IPS-18a (cell line): Measurements from ENCODE around the gene FEZ2.

Experiments used
- H3K27ac ChIP-seq: one replicate; pipeline ENCODE4 v1.5.1; 2013; ENCODE audit warnings: low read length
- H3K27me3 ChIP-seq: one replicate; pipeline ENCODE4 v1.6.1; 2013; ENCODE audit warnings: mild to moderate bottlenecking, low read length; ENCODE audit not compliant: control insufficient read depth, insufficient read depth
- H3K36me3 ChIP-seq: one replicate; pipeline ENCODE4 v1.6.1; 2013; ENCODE audit warnings: low read depth, low read length; ENCODE audit not compliant: control insufficient read depth
- H3K4me1 ChIP-seq: one replicate; pipeline ENCODE4 v1.6.1; 2013; ENCODE audit warnings: low read depth, low read length; ENCODE audit not compliant: control insufficient read depth
- H3K4me3 ChIP-seq: one replicate; pipeline ENCODE4 v1.5.1; 2013; ENCODE audit warnings: low read length
- H3K9ac ChIP-seq: one replicate; pipeline ENCODE4 v1.6.1; 2013; ENCODE audit warnings: mild to moderate bottlenecking, low read length, moderate library complexity
- H3K9me3 ChIP-seq: one replicate; pipeline ENCODE4 v1.6.1; 2013; ENCODE audit warnings: low read depth, low read length; ENCODE audit not compliant: control insufficient read depth

The FEZ2 gene

DNA sequence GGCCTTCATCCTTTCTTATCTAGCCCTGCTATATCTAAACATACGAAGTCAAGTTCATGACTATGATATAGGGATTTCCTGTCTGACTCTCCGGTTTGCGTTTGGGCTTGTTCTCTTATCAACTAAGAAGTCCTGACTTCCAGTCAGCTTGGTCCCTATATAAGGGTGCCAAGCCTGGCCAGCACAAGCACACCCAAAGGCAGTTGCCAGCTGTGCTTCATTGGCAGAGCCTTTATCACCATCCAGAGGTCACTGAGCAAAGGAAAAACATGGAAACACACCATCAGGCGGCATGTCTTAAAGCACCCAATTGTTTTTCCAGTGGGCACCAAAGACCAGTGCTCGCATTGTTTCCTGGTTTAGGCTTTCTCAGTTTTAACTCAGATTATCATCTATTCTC lies 72.7 kb downstream of the FEZ2 start:
- no peak overlapping the region for H3K9ac ChIP-seq
- H3K4me3 ChIP-seq = no peak overlapping the region
- peaks cover 31% of the 10 kb centered on the region for H3K36me3 ChIP-seq
- H3K4me1 ChIP-seq = peaks cover 6% of the 10 kb centered on the region
- H3K27ac ChIP-seq = no peak overlapping the region
- H3K9me3 ChIP-seq = no peaks in the 10 kb centered on the region
- no peaks in the 10 kb centered on the region for H3K27me3 ChIP-seq

DNA sequence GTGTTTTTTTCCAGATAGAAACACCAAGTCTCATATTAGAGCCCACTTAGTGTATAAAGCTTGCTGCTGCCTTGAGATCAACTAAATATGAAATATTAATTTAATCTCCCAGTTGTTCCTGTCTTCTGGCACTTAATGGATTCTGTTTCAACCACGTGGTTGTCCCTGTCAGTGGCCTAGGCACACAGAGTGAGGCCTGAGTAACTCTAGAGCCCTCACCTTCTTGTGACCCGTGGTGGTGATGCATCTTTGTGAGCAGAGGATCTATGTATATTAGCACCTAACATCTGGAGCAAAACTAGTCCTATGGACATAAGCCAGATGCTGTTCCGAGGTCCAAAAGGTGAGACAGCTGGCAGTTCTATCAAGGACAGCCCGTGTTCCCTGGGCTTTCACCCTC lies 74.8 kb downstream of the FEZ2 start:
- Histone ChIP-seq H3K9ac (no peak overlapping the region), H3K36me3 (peaks cover 46% of the 10 kb centered on the region), H3K9me3 (no peaks in the 10 kb centered on the region), H3K27me3 (no peaks in the 10 kb centered on the region), H3K4me3 (no peak overlapping the region), H3K27ac (no peak overlapping the region), H3K4me1 (no peaks in the 10 kb centered on the region)

- no peak overlapping the region for H3K27ac ChIP-seq
- H3K27me3 ChIP-seq = no peaks in the 10 kb centered on the region
- no peak overlapping the region for H3K4me3 ChIP-seq
- H3K9ac ChIP-seq = no peak overlapping the region
- H3K4me1 ChIP-seq = no peaks in the 10 kb centered on the region
- no peaks in the 10 kb centered on the region for H3K9me3 ChIP-seq
- H3K36me3 ChIP-seq = peaks cover 69% of the 10 kb centered on the region
Observed at GRCh38 chr2:36520431-36520830, 77.5 kb downstream of the FEZ2 start.

- H3K27ac ChIP-seq = no peak overlapping the region
- H3K36me3 ChIP-seq = peaks cover 76% of the 10 kb centered on the region
- H3K9me3 ChIP-seq = no peaks in the 10 kb centered on the region
- H3K9ac ChIP-seq = no peak overlapping the region
- H3K4me1 ChIP-seq = no peaks in the 10 kb centered on the region
- H3K27me3 ChIP-seq = no peaks in the 10 kb centered on the region
- H3K4me3 ChIP-seq = no peak overlapping the region
Observed at GRCh38 chr2:36516136-36516870, 81.7 kb downstream of the FEZ2 start.

DNA sequence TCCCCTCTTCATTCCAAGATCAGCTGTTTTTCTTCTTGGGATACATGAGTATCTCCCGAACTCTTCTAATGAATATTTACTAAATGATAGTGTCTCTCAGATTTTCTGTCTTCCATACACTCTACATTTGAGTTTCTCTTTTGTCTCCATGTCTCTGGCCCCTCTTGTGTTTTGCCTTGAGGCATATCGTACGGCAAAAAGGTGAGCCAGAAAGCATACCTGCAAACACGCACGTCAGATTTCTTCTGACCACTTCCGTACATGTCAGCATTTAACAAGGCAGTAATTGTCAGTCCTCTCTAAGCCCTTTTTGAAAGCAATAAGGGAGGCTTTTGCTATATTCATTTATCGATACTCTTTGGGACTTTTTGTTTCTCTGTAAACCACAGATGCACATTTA lies 82.4 kb downstream of the FEZ2 start:
- H3K4me3 ChIP-seq = no peak overlapping the region
- no peak overlapping the region for H3K27ac ChIP-seq
- peaks cover 71% of the 10 kb centered on the region for H3K36me3 ChIP-seq
- no peaks in the 10 kb centered on the region for H3K9me3 ChIP-seq
- H3K4me1 ChIP-seq = no peaks in the 10 kb centered on the region
- H3K27me3 ChIP-seq = no peaks in the 10 kb centered on the region
- no peak overlapping the region for H3K9ac ChIP-seq

DNA sequence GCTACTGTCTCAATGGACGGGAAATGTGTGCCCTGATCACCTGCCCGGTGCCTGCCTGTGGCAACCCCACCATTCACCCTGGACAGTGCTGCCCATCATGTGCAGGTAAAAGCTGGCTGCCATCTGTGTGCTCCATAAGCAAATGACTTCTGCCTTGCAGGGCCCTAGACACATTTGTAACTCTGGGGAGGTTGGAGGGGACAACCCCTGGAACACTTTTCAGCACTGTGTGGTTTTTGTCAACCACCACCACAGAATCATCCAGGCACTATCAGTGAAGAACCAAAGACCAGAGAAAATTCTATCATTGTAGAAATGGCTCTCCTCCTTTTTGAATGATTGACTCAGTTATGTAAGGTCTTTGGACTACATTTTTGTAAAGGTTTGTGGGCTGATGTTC lies 84.3 kb downstream of the FEZ2 start:
- Histone ChIP-seq H3K9me3 (no peaks in the 10 kb centered on the region), H3K9ac (no peak overlapping the region), H3K27me3 (no peaks in the 10 kb centered on the region), H3K4me1 (no peaks in the 10 kb centered on the region), H3K4me3 (no peak overlapping the region), H3K27ac (no peak overlapping the region), H3K36me3 (peaks cover 62% of the 10 kb centered on the region)

- no peak overlapping the region for H3K9ac ChIP-seq
- no peak overlapping the region for H3K4me3 ChIP-seq
- no peak overlapping the region for H3K27ac ChIP-seq
- H3K4me1 ChIP-seq = peaks cover 8% of the 10 kb centered on the region
- H3K36me3 ChIP-seq = peaks cover 57% of the 10 kb centered on the region
- H3K9me3 ChIP-seq = no peaks in the 10 kb centered on the region
- no peaks in the 10 kb centered on the region for H3K27me3 ChIP-seq
Observed at GRCh38 chr2:36512705-36513104, 85.3 kb downstream of the FEZ2 start.

GRCh38 chr2:36511858-36512603 lies 85.9 kb downstream of the FEZ2 start:
- Histone ChIP-seq H3K27ac (no peak overlapping the region), H3K4me3 (no peak overlapping the region), H3K36me3 (peaks cover 51% of the 10 kb centered on the region), H3K27me3 (no peaks in the 10 kb centered on the region), H3K9ac (no peak overlapping the region), H3K4me1 (peaks cover 11% of the 10 kb centered on the region), H3K9me3 (no peaks in the 10 kb centered on the region)

- Histone ChIP-seq H3K4me3 (no peak overlapping the region), H3K4me1 (peaks cover 11% of the 10 kb centered on the region), H3K27me3 (no peaks in the 10 kb centered on the region), H3K27ac (no peak overlapping the region), H3K36me3 (peaks cover 24% of the 10 kb centered on the region), H3K9me3 (no peaks in the 10 kb centered on the region), H3K9ac (no peak overlapping the region)
Observed at GRCh38 chr2:36509075-36509474, 88.9 kb downstream of the FEZ2 start.

DNA sequence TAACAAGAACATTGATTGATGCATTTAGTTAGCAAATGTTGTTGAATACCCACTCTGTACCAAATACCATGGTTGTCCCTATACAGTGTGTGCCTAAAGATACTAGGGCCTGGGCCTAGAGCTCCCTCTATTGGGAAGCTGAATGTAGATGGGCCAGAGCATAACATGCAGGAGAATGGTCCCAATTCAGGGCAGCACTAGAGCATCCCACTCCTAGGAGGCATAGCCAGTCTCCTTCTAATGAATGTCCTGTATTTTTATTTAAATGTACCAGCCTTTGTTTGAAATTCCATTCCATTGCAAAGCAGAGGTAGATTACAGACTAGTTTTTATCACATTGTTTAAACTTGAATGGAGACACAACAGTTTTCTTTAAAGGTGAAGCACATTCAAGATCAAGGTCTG lies 90.6 kb downstream of the FEZ2 start:
- Histone ChIP-seq H3K36me3 (peaks cover 7% of the 10 kb centered on the region), H3K27me3 (no peaks in the 10 kb centered on the region), H3K27ac (no peak overlapping the region), H3K9me3 (no peaks in the 10 kb centered on the region), H3K4me1 (peaks cover 11% of the 10 kb centered on the region), H3K4me3 (no peak overlapping the region), H3K9ac (no peak overlapping the region)
